EH (cell line): ENCODE measurements around the gene NMNAT2.

ENCODE experiments used
- DNase-seq: peaks from one replicate; pipeline ENCODE4 v3.0.0-alpha.2; 2015; ENCODE audit warnings: low read depth

The NMNAT2 gene

DNA sequence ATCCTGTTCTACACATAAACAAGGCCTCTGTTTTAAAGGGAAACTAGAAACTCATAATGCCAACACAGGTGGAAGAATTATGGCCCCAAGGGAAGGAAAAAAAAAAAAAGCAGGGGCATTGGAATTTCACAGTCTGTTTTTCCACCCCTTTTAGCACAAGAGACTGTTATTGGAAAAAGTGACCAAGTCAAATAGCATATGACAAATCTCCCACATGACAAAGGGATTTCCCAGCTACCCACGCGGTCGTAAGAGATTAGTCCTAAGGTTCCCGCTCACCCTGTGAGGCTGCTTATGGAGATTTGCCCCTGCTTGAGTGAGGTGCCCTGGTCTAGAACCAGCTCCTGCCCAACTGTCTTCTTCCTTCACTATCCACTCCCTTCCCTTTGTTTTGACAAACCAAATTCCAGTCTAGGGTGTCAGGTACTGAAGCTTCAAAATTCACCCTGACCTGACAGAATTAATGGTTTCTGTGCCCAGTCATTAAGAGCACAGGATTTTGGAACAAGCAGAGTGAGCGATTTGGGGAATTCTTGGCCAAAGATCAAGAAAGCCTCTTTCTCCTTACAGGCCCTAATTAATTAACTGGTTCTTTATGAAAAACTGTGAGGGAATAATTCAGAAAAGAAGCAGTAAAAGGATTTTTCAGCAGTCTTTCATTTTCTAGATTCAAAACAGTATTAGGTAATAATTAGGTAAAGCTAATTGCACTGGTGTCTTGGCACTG lies 107.3 kb downstream of the NMNAT2 start:
- peak; percentile 25 for DNase-seq

DNA sequence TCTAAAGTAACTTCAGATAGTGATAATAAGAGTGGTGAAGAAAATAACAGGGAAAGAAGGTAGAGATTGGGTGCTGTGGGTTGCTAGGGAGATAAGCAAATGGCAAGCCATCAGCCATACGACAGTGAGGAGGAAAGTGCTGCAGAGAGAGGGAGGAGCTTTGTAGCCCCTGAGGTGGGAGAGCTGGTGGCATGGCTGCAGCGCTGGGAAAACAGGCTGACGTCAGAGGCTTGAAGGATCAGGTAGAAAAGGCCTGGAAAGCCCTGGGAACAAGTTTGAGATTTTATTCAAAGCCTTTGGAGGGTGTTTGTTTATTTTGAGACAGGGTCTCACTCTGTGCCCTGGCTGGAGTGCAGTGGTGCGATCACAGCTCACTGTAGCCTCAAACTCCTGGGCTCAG lies 109.5 kb downstream of the NMNAT2 start:
- no peak for DNase-seq

- no peak for DNase-seq
Observed at GRCh38 chr1:183306317-183307042, 111.7 kb downstream of the NMNAT2 start.

GRCh38 chr1:183304440-183305107 lies 113.6 kb downstream of the NMNAT2 start:
- peak; percentile 45 for DNase-seq

DNA sequence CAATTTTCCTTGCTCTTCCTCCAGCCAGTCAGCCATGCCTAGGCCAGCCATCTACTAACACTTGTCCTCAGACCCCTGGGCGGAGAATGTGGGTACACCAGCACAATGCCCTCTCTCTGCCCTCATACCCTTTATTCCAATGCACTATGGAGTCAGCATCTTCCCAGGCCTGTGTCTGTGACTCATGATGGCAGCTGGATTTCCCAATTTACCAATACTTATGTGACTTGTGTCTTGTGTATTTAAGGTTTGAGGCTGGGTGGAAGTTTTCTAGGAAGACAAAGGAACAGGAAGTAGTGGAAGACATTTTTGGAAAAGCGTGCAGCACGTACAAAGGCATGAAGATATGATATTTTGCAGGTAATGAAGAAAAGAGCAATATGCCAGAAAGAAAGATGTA lies 114.3 kb downstream of the NMNAT2 start:
- DNase-seq = peak; percentile 64

DNA sequence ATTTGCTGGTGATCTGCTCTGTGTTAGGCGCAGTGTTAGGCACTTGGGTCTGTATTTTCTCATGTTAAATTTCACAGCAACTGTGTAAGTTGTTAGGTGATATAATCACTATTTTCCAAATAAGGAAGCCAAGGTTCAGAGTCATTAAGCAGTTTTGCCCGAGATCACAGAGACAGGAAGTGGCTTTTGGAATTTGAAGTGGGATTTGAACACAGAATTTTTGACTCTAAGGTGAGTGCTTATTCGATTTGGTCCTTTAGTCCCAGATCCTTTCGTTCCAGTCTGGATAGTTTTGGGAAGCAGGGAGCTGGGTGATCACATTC lies 114.9 kb downstream of the NMNAT2 start:
- peak; percentile 35 for DNase-seq

DNA sequence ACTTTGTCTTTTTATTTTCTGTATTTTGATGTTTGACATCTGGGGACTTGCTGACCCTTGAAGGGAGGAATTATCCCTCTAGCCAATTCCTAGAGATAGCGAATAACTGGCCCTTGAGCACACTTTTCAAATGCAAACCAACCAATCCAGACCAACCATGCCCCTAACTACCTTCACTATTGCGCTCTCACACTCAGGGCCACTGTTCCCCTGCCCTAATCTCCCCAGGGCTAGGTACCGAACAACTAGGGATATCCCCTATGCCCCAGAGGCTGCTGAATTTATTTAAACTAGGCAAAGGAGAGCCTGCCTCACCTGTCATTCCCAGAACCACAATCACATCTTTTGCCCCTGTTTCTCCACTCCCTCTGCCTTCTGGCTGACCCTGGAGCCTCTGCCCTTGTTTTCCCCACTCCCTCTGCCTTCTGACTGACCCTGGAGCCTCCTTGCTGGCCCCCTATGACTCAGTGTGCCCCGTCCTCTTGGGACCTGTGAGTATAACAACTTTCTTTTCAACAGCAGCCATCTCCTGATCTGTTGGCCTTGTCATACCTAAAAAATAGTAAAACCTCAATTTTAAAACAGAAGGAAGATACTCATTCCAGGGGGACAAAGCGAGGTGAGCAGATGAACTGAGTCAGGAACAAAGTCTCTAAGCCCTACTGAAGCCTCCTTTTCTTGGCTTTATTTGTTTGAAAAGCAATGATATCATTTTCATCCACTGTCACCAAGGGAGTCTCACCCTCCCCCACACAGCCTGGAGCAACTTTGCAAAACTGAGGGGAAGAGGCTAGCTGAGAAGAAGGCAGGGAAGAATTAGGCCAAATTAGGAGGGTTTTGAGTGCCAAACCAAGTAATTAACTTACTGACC lies 115.5 kb downstream of the NMNAT2 start:
- DNase-seq = peak; percentile 28

DNA sequence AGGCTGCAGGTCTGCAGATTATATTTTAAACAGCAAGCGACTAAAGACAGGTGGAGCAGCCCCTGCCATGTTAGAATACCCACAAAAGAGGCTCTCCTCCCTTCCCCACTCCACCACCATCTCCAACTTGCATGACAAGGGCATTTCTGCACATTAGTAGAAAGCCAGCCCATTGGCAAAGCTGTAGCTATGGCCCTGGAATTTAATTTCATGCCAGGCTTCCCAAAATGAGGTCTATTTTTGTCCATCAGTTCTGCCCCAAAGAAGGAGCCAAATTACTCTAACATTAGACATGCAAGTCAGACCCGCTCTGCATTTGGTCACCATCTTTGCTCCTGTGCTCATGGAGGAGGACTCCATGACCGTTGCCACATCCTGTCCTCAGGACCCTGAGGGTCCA lies 116.9 kb downstream of the NMNAT2 start:
- DNase-seq = no peak

GRCh38 chr1:183300828-183301227 lies 117.4 kb downstream of the NMNAT2 start:
- no peak for DNase-seq

DNA sequence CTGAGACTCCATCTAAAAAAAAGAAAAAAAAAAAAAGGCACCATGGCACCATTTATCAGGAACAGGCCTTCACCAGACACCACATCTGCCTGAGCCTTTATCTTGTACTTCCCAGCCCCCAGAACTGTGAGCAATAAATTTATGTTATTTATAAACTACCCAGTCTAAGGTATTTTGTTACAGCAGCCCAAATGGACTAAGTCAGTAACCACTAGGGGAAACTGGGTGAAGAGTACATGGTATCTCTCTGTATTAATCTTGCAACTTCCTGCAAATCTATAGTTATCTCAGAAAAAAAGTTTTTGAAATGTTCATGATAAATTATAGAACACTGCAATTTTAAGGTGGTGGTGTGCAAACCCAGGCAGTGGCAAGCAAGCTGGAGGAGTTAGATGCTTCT lies 117.8 kb downstream of the NMNAT2 start:
- DNase-seq = no peak

DNA sequence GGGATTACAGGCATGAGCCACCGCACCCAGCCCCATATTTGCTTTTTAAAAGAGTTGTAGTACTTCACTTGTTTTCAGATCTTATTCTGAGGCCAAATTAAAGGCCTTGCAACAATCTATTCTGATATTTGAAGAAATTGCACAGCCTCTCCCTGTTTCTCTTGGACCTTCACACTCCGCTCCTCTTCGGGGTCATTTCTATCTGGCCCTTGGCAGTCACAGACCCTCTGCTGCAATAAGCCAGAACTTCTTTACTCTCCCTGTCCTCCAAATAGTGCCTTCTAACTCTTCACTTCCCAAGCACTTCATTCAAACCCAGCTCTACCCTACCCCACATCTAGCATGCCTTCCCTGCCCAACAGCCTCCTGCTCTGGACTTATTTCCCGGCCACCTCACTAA lies 121.4 kb downstream of the NMNAT2 start:
- DNase-seq = no peak

DNA sequence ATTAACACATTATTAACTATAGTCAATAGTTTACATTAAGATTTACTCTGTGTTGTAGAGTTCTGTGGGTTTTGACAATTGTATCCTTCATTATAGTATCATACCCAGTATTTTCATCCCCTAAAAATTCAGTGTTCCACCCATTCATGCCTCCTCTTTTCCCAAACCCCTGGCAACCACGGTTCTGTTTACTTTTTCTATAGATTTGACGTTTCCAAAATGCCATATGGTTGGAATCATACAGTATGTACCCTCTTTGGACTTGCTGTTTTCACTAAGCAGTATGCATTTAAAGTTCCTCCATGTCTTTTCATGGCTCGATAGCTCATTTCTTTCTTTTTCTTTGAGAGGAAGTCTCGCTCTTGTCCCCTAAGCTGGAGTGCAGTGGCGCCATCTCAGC lies 122.7 kb downstream of the NMNAT2 start:
- no peak for DNase-seq

- no peak for DNase-seq
Observed at GRCh38 chr1:183293876-183294275, 124.3 kb downstream of the NMNAT2 start.

DNA sequence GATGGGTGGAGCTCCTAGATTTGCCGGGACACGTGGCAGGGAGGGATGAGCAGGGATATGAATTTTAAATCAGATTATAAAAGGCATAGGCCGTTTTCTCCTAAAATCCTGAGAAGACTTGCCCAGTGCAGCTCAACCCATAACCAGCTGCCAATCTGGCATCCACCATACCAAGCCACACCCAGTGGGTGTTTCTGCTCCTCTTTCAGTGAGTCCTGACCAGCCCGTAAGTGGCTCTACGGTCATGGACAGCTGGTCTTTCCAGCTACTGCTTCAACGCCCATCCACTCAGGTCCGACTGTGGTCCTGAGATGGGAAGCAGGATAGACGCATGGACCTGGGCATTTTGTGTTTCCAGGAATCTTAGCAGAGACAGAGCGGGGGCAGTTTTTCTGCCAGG lies 124.9 kb downstream of the NMNAT2 start:
- DNase-seq = no peak

DNA sequence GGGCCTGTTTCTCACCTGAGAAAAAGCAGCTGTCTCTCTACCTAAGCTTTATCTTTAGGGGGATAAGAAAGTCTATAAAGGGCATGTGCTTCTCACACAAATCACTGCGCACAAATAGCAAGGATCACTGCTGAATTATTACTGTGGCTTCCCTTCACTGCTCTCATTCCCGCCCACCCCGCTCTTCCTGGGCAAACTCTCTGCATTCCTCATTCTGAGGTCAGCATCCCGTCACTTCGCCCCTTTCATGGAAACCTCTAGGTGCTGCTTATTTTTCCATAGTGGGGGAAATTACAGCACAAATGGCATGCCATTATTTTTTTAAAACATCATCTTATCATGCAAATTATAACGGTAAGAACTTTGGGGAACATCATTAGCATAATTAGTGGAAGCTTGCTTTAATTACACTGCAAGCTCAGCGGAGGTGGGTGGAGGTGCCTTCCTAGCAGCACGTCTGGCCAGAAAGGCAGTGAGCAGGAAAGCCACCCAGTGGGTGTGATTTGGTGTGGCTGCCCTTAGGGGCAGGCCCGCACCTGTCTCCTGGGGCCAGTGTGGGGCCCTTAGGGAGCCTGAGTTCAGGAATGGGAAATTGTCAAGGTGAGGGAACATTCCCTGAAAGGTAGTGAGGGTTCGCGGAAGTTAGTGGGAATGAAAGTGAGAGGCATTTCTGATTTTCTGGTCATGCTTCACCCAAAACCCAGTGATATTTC lies 126.2 kb downstream of the NMNAT2 start:
- DNase-seq = peak; percentile 81

DNA sequence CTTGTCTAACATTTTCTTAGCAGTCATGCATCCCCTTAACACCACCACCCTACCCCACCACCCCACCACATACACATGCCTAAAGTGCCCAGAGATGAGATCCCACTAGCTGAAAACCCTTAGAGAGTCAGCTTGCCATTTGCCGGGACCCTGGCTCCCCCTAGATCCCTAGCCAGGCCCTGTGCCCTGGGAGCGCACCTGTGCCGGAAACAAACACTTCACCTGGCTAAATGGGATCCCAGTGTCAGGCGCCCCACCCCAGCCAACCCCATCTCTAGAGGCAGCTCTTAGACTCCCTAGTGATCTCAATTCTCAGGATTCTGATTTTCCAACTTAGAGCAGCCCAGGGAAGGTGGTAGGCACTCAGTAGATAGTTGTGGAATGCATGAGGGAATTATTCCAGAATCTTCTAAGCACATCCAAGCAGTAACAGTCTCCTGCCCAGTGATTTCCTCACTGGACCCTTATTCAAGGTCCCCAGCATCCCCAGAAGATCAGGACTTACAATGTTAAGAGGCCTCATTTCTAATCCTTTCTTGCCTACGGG lies 126.9 kb downstream of the NMNAT2 start:
- DNase-seq = peak; percentile 33

- DNase-seq = no peak
Observed at GRCh38 chr1:183290628-183291027, 127.6 kb downstream of the NMNAT2 start.

DNA sequence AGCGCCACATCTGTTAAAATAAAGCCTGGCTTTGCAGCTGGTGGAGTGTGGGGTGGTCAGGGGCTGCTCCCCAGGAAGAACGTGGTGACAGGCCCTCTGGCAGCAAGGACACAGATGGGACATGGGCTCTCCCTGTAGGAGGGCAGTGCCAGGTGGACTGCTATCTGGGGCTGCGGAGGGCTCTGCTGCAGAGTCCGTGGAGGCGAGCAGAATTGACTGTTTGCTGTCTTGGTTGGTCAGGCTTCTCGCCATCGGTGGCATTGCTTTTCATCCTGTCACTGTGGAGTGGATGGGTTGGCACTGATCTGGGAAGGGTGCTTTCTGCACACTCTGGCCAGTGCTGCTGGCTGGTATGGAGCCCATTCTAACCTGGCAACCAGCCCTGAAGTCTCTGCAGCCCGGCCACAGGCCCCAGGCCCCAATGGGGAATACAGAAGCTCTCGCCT lies 129.1 kb downstream of the NMNAT2 start:
- no peak for DNase-seq

DNA sequence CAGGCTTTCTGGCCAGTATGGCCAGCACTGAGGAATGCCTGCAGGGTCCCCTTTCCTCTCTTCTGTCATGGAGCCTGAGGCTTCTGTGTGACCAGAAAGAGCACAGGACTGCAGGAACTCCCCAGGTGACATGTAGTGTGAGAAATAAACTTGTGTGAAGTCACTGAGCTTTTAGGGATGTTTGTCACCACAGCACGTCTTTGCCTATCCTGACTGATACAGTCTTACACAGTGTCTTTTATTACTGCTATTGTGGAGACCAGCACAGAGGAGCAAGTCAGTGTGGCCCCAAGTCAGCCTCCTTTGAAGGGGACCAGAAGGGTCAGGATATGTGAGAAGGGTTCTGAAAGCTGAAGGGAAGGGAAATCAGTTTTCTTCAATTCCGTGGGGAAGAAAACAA lies 129.6 kb downstream of the NMNAT2 start:
- no peak for DNase-seq

DNA sequence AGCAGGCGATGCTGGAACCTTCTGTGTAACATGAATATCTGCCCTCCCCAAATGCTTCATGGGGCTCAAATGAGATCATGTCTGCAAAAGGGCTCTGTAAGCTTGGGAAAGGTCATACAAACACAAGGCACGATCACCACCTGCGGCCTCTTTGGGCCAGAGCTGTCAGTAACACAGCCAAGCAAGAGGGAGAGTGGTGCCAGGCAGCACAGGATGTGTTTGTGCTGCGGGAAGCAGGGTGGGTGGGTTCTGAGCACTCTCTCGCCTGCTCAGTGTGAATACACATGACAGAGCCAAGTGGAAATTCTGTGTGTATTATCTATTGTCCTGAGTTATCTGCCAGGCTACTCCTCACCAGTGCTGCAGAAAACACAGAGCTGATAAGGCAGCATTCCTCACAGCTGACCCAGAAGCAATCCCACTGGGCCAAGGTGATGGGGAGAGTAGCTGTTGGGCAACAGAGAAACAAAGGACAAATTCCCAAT lies 130.9 kb downstream of the NMNAT2 start:
- no peak for DNase-seq

- peak; percentile 33 for DNase-seq
Observed at GRCh38 chr1:183285746-183286145, 132.4 kb downstream of the NMNAT2 start.
